Measurements from ENCODE around the gene NGB.

Gene NGB

GRCh38 chr14:77266336-77266735 is 4.7 kb downstream of the NGB start:
- DNase-seq (ENCODE audit: low read depth), result no peak
- H3K4me3 ChIP-seq (ENCODE audit: control insufficient read depth, low read depth, low read length), result no peak overlapping the region
- no peak for TF ChIP-seq CTCF (conservative IDR thresholded peaks at IDR 0.05; ENCODE audit: control insufficient read depth, insufficient read depth, low read depth, low read length)

- no peak overlapping the region for H3K4me3 ChIP-seq (ENCODE audit: control insufficient read depth, low read depth, low read length)
- no peak for DNase-seq (ENCODE audit: low read depth)
- no peak for TF ChIP-seq CTCF (conservative IDR thresholded peaks at IDR 0.05; ENCODE audit: control insufficient read depth, insufficient read depth, low read depth, low read length)
Measured at GRCh38 chr14:77265561-77266335, 5.3 kb downstream of the NGB start.

- no peak for DNase-seq (ENCODE audit: low read depth)
- TF ChIP-seq CTCF (conservative IDR thresholded peaks at IDR 0.05; ENCODE audit: control insufficient read depth, insufficient read depth, low read depth, low read length), result no peak
- H3K4me3 ChIP-seq (ENCODE audit: control insufficient read depth, low read depth, low read length), result no peak overlapping the region
Measured at GRCh38 chr14:77265187-77265515, 5.9 kb downstream of the NGB start.

GRCh38 chr14:77264466-77265186 is 6.4 kb downstream of the NGB start:
- DNase-seq (ENCODE audit: low read depth), result no peak
- no peak for TF ChIP-seq CTCF (conservative IDR thresholded peaks at IDR 0.05; ENCODE audit: control insufficient read depth, insufficient read depth, low read depth, low read length)
- H3K4me3 ChIP-seq (ENCODE audit: control insufficient read depth, low read depth, low read length), result no peak overlapping the region

- DNase-seq (ENCODE audit: low read depth), result no peak
- no peak for TF ChIP-seq CTCF (conservative IDR thresholded peaks at IDR 0.05; ENCODE audit: control insufficient read depth, insufficient read depth, low read depth, low read length)
- H3K4me3 ChIP-seq (ENCODE audit: control insufficient read depth, low read depth, low read length), result no peak overlapping the region
Measured at GRCh38 chr14:77260631-77261030, 10.4 kb downstream of the NGB start.

- DNase-seq (ENCODE audit: low read depth), result no peak
- TF ChIP-seq CTCF (conservative IDR thresholded peaks at IDR 0.05; ENCODE audit: control insufficient read depth, insufficient read depth, low read depth, low read length), result no peak
- no peak overlapping the region for H3K4me3 ChIP-seq (ENCODE audit: control insufficient read depth, low read depth, low read length)
Measured at GRCh38 chr14:77260199-77260598, 10.8 kb downstream of the NGB start.
